GM21390 (cell line): ENCODE measurements around the gene TBC1D22A.

Experiments
- ATAC-seq: cut with Tn5 transposase; IDR thresholded peaks from one replicate; pipeline ENCODE4 v1.9.1; 2021; ENCODE audit not compliant: unreplicated experiment

Gene TBC1D22A

GRCh38 chr22:47144076-47144765 lies 381.8 kb downstream of the TBC1D22A start:
- ATAC-seq = no peak

DNA sequence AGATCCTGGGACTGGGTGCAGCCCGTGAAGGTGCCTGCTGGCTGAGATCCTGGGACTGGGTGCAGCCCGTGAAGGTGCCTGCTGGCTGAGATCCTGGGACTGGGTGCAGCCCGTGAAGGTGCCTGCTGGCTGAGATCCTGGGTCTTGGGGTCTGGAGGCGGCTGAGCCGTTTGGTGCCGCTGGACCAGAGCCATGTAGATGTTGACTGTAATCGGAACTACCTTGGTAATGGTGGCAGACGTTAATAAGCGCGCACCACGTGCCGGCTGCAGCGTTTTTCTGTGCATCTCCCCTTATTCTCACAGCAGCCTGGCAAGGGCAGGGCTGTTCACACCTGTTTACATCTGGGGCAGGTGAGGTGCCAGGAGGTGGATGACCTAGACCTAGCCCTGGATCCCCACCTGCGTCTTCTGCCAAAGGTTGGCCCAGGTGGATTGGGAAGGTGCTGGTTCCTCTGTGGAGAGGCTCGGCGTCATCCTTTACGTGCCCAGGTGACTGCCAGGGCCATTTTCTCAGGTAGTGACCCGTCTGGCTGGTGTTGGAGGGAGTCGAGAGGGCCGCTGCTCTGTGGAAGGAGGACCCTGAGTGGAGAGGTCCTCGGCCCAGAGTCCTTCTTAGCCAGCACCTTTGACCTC lies 382.5 kb downstream of the TBC1D22A start:
- no peak for ATAC-seq

GRCh38 chr22:47145883-47146282 lies 383.4 kb downstream of the TBC1D22A start:
- no peak for ATAC-seq

- ATAC-seq = no peak
These were observed 383.9 kb downstream of the TBC1D22A start for GRCh38 chr22:47146391-47146790.

DNA sequence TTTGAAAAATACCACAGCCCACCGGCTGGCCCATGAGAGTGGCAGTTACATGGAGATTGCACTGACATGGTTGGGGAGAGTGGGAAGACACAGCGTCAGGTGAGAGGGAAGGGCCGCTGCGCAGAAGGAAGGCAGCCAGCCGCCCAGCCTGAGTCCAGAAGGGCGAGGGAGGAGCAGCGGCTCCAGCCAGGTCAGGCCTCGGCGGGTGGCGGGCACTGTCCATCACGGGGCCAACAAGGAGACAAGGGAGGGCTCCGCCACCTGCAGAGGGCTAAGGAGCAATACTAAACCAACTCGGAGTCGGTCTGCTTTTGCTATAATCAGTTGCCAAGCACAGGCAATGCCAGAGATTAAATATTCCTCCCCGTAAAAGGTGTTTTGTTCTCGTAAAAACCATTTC lies 384.5 kb downstream of the TBC1D22A start:
- ATAC-seq = no peak

DNA sequence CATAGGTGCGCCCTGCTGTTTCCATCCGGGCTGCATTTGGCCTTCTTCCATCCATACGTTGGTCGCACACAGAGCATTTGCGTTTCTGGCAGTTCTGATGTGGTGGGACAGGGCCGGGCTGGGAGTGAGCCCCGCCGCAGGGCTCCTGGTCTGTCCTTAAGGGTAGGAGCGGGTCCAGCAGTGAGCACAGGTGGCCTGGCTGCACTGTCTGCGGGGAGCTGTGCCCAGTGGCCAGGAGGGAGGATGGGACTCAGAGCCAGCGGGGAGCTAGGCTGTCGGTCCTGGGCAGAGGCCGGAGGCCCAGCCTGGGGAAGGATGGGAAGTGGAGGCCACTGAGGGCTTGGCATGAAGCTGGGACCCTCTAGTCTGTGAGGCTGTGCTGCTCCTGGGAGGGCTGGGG lies 385.1 kb downstream of the TBC1D22A start:
- ATAC-seq = no peak

DNA sequence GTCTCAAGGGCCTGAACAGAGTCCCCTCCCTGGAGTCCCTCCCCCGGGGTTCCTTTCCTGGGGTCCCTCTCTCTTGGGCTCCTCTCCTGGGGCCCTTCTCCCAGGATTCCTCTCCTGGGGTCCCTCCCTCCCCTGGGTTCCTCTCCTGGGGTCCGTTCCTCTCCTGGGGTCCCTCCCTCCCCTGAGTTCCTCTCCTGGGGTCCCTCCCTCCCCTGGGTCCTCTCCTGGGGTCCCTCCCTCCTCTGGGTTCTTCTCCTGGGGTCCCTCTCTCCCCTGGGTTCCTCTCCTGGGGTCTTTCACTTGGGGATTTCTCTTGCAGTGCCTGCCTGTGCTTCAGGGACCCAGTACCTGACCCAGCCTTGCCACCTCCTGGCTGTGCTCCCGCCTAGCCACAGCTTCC lies 386.1 kb downstream of the TBC1D22A start:
- no peak for ATAC-seq

GRCh38 chr22:47148956-47149728 lies 386.7 kb downstream of the TBC1D22A start:
- no peak for ATAC-seq

GRCh38 chr22:47149976-47150375 lies 387.5 kb downstream of the TBC1D22A start:
- ATAC-seq = no peak

DNA sequence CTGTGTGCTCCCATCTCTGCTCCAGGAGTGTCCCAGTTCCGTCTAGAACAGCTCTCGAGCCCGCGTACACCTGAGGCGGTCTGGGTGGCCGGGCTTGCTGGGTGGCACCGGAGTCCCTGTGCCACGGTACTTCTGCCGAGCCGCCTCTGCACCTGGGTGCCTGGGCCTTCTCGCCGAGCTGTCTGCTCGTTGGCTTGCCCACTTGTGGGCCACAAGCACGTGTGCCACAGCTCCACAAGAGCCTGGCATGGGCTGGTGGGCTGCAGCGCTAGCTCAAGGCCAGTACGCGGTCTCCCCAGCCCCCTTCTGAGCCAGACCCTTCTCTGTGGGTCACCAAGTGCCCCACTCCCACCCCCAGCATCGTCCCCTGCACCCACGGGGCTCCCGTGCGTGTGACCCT lies 388.0 kb downstream of the TBC1D22A start:
- ATAC-seq = no peak

DNA sequence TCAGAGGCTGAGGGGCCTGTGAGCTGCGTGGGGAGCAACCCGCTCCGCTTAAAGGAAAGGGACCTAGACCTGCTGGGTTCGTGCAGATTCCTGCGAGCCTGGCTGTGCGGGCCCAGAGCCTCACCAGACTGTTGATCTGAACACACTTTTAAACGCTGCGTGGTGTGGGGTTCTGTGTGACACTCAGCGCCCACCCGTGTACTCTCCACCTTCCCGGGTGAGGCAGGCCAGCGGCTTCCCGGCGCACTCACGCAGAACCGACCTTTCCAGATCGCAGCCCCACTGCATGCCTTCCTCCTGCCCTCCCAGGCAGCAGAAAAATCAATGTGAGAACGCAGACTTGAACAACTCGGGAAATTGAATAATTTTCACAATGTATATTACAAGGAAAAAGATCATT lies 388.6 kb downstream of the TBC1D22A start:
- no peak for ATAC-seq

- ATAC-seq = no peak
These were observed 389.0 kb downstream of the TBC1D22A start for GRCh38 chr22:47151490-47151889.

- ATAC-seq = no peak
These were observed 389.8 kb downstream of the TBC1D22A start for GRCh38 chr22:47152236-47152635.

- ATAC-seq = no peak
These were observed 390.5 kb downstream of the TBC1D22A start for GRCh38 chr22:47152938-47153337.

DNA sequence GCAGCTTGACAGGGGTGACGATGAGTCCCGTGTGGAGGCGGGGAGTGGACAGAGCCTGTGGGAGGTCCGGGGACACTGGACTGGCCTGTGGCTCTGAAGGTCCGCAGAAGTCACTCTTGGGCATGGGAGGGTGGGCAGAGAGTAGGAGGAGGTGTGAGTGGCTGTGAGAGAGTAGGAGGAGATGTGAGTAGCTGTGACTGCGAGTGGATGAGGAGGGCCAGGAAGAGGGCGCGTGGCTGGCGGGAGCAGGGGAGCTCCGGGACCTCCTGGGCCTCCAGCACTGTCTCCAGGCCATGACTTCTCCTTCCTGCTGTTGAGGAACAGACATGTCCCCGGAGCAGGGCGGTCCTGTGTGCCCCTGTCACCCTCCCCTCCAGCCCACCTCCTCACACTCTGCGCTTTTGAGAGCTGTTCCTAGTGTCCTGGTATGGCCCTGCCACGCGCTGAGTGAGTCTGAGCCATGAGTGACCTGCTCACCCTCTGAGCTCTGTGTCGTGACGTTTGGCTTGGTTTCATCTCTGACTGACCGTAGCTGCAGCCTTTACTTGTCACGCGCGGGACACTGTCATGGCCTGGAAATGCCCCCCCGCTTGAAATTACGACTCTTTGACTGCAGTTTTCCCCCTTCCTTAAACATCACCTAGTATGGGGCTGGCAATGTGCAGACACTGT lies 391.5 kb downstream of the TBC1D22A start:
- no peak for ATAC-seq

- ATAC-seq = no peak
These were observed 392.2 kb downstream of the TBC1D22A start for GRCh38 chr22:47154621-47155081.

GRCh38 chr22:47155131-47155885 lies 392.9 kb downstream of the TBC1D22A start:
- ATAC-seq = no peak

DNA sequence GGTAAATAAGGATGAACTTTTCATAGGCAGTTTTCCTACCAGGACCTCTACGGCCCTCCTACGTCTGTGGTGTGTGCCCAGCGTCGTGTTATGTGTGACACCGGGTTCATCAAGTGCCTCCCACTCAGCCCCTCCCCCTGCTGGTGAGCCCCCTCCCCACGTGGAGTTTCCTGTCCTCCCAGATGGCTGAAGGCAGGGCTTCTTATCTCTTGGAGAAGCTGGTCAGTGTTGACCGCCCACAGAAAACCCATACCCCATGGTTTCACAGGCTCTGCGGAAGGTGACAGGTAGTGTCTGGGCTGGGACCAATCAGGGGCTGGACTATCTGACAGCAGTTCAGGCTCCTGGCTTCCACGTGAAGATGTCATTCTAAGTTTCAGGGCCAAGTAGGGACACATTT lies 393.5 kb downstream of the TBC1D22A start:
- no peak for ATAC-seq

- no peak for ATAC-seq
These were observed 394.1 kb downstream of the TBC1D22A start for GRCh38 chr22:47156352-47157092.

DNA sequence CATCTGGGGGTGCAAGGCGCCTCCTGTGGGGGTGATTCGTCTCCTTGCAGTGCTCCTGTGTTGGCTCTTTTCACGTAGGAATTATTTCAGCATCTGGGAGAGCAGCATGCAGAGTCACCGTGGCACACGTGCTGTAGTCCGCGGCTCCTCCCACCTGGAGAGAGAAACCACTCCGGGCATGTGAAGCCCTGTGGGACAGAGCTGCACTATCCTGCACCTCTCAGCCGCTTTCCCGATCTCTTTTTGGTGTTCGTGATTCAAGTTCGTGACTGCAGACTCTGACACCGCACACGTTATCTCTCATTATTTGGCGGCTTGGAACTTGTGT lies 394.6 kb downstream of the TBC1D22A start:
- no peak for ATAC-seq
